HG03565 (cell line): Measurements from ENCODE around the gene PTRH2.
"Not testable (repeated sequence)": the region's sequence is repeated elsewhere in the genome, so short reads cannot be mapped to it uniquely, and the experiment has no call there.

Experiments used
- ATAC-seq: cut with Tn5 transposase; IDR thresholded peaks from one replicate; pipeline ENCODE4 v1.9.1; 2021; ENCODE audit warnings: mild to moderate bottlenecking, moderate library complexity; ENCODE audit not compliant: unreplicated experiment

Gene PTRH2

DNA sequence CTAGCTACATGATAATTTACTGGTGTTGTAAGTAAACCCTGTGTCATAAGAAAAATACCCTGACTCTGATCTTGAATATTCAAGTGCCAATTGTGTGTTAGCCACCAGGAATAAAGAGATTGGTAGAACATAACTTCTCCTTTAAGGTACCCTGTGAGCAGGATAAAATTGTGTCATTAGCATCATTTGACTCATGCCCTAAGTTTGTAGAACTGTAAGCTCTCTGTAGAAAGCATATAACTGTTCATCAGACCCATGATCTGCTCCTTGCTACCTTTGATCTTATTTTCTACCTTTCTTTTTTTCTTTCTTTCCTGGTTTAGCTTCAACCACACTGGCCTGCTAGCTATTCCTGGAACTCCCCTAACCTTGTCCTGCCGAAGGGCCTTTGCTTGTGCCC, 35.8 kb downstream of the PTRH2 start:
- no peak for ATAC-seq

- ATAC-seq, result no peak
Observed at GRCh38 chr17:59669944-59670343, 37.3 kb downstream of the PTRH2 start.

GRCh38 chr17:59669411-59669810, 37.8 kb downstream of the PTRH2 start:
- no peak for ATAC-seq

GRCh38 chr17:59668816-59669215, 38.4 kb downstream of the PTRH2 start:
- ATAC-seq, result no peak

DNA sequence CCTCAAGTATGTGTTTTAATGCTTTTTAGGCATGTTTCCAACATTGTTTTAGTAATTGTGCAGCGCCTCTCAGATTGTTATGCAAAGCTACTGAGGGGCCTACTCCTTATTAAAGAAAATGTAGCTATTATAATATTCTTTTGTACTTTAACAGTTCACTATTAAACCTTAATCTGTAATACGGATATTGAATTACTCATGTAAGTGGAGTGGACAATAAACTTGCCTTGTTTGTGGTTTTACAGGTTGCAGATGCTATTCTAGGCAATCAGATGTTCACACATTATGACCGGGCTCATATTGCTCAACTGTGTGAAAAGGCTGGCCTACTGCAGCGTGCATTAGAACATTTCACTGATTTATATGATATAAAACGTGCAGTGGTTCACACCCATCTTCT, 41.0 kb downstream of the PTRH2 start:
- no peak for ATAC-seq

DNA sequence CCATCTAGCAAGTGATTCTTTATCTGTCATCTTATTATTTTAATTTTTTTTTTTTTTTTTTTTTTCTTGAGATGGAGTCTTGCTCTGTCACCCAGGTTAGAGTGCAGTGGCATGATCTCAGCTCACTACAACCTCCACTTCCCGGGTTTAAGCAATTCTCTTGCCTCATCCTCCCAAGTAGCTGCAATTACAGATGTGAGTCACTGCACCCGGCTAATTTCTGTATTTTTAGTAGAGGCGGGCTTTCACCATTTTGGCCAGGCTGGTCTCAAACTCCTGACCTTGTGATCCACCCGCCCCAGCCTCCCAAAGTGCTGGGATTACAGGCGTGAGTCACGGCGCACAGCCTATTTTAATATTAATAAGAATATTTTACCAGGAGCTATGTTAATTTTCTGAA, 50.6 kb downstream of the PTRH2 start:
- ATAC-seq, result not testable (repeated sequence)

DNA sequence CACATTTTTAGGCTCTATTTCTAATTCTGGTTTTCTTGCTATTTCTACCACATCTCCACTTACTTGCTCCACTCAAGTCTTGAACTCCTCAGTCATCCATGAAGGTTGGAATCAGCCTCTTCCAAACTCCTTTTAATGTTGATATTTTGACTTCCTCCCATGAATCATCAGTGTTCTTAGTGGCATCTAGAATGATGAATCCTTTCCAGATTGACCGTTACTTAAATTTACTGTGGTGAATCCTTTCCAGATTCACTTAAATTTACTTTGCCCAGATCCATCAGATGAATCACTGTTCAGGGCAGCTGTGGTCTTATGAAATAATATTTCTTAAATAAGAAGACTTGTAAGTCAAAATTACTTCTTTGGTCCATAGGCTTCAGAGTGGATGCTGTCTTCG, 55.1 kb downstream of the PTRH2 start:
- ATAC-seq, result no peak

GRCh38 chr17:59651346-59651745, 55.9 kb downstream of the PTRH2 start:
- ATAC-seq, result no peak

GRCh38 chr17:59650642-59651041, 56.6 kb downstream of the PTRH2 start:
- ATAC-seq, result no peak

- no peak for ATAC-seq
Observed at GRCh38 chr17:59649886-59650285, 57.3 kb downstream of the PTRH2 start.
